HG03139 (cell line): Measurements from ENCODE around the gene IL17RD.
"Not testable (repeated sequence)": the region's sequence is repeated elsewhere in the genome, so short reads cannot be mapped to it uniquely, and the experiment has no call there.

Experiments
- ATAC-seq: cut with Tn5 transposase; IDR thresholded peaks from one replicate; pipeline ENCODE4 v1.9.1; 2021; ENCODE audit not compliant: unreplicated experiment

IL17RD gene

GRCh38 chr3:57093971-57094535 is 71.1 kb downstream of the IL17RD start:
- no peak for ATAC-seq

- no peak for ATAC-seq
Observed at GRCh38 chr3:57093489-57093888, 71.7 kb downstream of the IL17RD start.

- no peak for ATAC-seq
Observed at GRCh38 chr3:57091521-57092273, 73.5 kb downstream of the IL17RD start.

GRCh38 chr3:57089043-57089442 is 76.1 kb downstream of the IL17RD start:
- no peak for ATAC-seq

- ATAC-seq = no peak
Observed at GRCh38 chr3:57088503-57088902, 76.7 kb downstream of the IL17RD start.

GRCh38 chr3:57087361-57088092 is 77.6 kb downstream of the IL17RD start:
- ATAC-seq = no peak

GRCh38 chr3:57086201-57086600 is 79.0 kb downstream of the IL17RD start:
- no peak for ATAC-seq

GRCh38 chr3:57085211-57085610 is 79.9 kb downstream of the IL17RD start:
- ATAC-seq = no peak

- ATAC-seq = not testable (repeated sequence)
Observed at GRCh38 chr3:57083266-57083995, 81.7 kb downstream of the IL17RD start.

GRCh38 chr3:57082481-57082880 is 82.7 kb downstream of the IL17RD start:
- ATAC-seq = no peak

GRCh38 chr3:57081173-57081572 is 84.0 kb downstream of the IL17RD start:
- no peak for ATAC-seq

- no peak for ATAC-seq
Observed at GRCh38 chr3:57080171-57080570, 85.0 kb downstream of the IL17RD start.

- no peak for ATAC-seq
Observed at GRCh38 chr3:57079474-57079831, 85.7 kb downstream of the IL17RD start.

GRCh38 chr3:57078635-57079473 is 86.3 kb downstream of the IL17RD start:
- ATAC-seq = no peak

- no peak for ATAC-seq
Observed at GRCh38 chr3:57078344-57078634, 86.9 kb downstream of the IL17RD start.

GRCh38 chr3:57077630-57078343 is 87.4 kb downstream of the IL17RD start:
- no peak for ATAC-seq

GRCh38 chr3:57076422-57076951 is 88.7 kb downstream of the IL17RD start:
- no peak for ATAC-seq

- ATAC-seq = no peak
Observed at GRCh38 chr3:57074135-57074534, 91.0 kb downstream of the IL17RD start.

GRCh38 chr3:57073628-57074027 is 91.5 kb downstream of the IL17RD start:
- no peak for ATAC-seq

GRCh38 chr3:57069503-57069902 is 95.7 kb downstream of the IL17RD start:
- no peak for ATAC-seq
